NCI-H748 treated with DMSO at 0.1 percent for 48 hours (cell line): ENCODE data around the gene EVL.

Experiments used
- DNase-seq: peaks from one replicate; lab custom pipeline; 2025; lab: John Stamatoyannopoulos, UW

The EVL gene

GRCh38 chr14:100130521-100130920 lies 65.3 kb downstream of the EVL start:
- no peak for DNase-seq

GRCh38 chr14:100131181-100131580 lies 66.0 kb downstream of the EVL start:
- no peak for DNase-seq

- DNase-seq, result no peak
These were observed 67.1 kb downstream of the EVL start for GRCh38 chr14:100132161-100132902.

- DNase-seq, result no peak
These were observed 67.8 kb downstream of the EVL start for GRCh38 chr14:100132903-100133510.

GRCh38 chr14:100134586-100134985 lies 69.4 kb downstream of the EVL start:
- DNase-seq, result no peak

GRCh38 chr14:100135073-100135472 lies 69.9 kb downstream of the EVL start:
- no peak for DNase-seq

GRCh38 chr14:100135784-100136183 lies 70.6 kb downstream of the EVL start:
- no peak for DNase-seq

GRCh38 chr14:100137173-100137572 lies 72.0 kb downstream of the EVL start:
- no peak for DNase-seq

GRCh38 chr14:100138082-100138787 lies 73.0 kb downstream of the EVL start:
- DNase-seq, result no peak

- DNase-seq, result no peak
These were observed 73.7 kb downstream of the EVL start for GRCh38 chr14:100138955-100139354.

- DNase-seq, result no peak
These were observed 75.3 kb downstream of the EVL start for GRCh38 chr14:100140452-100141078.

GRCh38 chr14:100141098-100141497 lies 75.9 kb downstream of the EVL start:
- DNase-seq, result no peak

GRCh38 chr14:100142073-100143040 lies 77.1 kb downstream of the EVL start:
- no peak for DNase-seq

GRCh38 chr14:100143523-100143922 lies 78.3 kb downstream of the EVL start:
- no peak for DNase-seq

- no peak for DNase-seq
These were observed 78.7 kb downstream of the EVL start for GRCh38 chr14:100143934-100144333.

- DNase-seq, result no peak
These were observed 79.4 kb downstream of the EVL start for GRCh38 chr14:100144645-100144995.

- no peak for DNase-seq
These were observed 79.9 kb downstream of the EVL start for GRCh38 chr14:100144996-100145646.

GRCh38 chr14:100145682-100146464 lies 80.7 kb downstream of the EVL start:
- no peak for DNase-seq

GRCh38 chr14:100146531-100147091 lies 81.4 kb downstream of the EVL start:
- DNase-seq, result no peak

- no peak for DNase-seq
These were observed 82.0 kb downstream of the EVL start for GRCh38 chr14:100147181-100147631.
